ENCODE results near the gene GRP. TPM values are rescaled to one million over a fixed set of nuclear protein-coding genes. Genes with fewer than 3 reads are reported as not detected.

The GRP gene
- total RNA-seq, 1 donor from 2014 or later: not detected

DNA sequence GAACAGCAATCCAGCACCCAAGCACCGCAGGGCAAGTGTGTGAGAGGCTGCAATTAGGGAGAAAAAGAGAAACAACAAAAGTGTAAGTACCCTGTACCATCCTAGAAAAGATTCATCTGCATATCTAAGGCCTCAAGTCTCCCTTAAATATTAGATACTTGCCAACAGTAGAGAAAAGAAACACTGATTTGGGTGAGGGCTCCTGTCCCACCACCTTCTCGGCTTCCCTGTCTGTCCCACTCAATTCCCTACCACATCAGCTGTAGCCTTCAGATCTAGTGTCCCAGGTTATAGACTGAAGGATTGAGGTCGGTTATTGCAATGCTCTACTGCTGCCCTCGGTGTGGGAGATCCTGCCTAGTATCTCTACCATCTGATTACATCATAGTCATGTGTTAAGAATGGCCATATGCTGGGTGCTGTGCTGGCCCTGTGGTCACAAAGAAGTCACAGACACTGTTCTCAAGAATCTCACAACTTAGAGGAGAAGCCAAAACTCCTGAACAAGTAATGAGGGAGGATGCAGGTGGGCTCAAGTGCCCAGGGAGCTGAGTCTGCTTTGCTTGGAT lies 50.8 kb downstream of the GRP start:
- Mint-ChIP-seq H3K36me3 (ENCODE audit: low read depth) (no peaks in the 10 kb centered on the region), H3K27me3 (ENCODE audit: low read depth) (peaks cover 84% of the 10 kb centered on the region), H3K9me3 (ENCODE audit: low read depth) (no peaks in the 10 kb centered on the region), H3K4me3 (ENCODE audit: unreplicated experiment) (no peak overlapping the region), H3K27ac (ENCODE audit: unreplicated experiment) (no peak overlapping the region), H3K4me1 (ENCODE audit: low read depth) (peaks cover 30% of the 10 kb centered on the region)
- no peak for TF ChIP-seq CTCF (IDR thresholded peaks at IDR 0.05)
- no peak for DNase-seq (ENCODE audit: low spot score)

DNA sequence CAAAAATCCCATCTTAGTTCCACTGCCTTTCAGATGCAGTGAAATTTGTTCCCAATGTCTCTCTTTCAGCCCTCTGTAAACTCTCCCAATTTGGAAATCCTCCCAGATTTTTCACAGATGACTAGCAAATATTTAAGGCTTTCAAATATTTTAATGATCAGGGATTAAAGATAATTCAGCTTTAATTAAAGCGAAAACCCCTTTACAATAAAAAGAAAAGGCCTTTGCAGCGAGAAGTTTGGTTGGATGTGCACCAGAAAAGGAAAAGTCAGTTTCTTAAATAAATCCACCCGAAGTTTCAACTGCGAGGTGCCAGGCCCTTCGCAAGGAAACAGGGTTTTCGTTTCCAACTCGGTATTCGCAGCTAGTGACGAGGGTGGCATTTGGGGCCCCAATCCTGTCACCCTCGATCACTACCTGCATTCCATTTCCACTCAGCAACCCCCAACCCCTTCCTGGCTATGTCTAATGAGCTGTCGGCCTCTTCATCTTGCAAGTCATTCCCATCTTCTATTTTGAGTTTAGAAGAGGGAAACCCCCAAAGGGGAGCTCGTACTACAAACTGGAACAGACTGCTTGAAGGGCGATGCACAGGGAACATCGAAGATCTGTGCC lies 51.8 kb downstream of the GRP start:
- Mint-ChIP-seq H3K9me3 (ENCODE audit: low read depth) (no peaks in the 10 kb centered on the region), H3K27ac (ENCODE audit: unreplicated experiment) (no peak overlapping the region), H3K27me3 (ENCODE audit: low read depth) (peaks cover 84% of the 10 kb centered on the region), H3K36me3 (ENCODE audit: low read depth) (no peaks in the 10 kb centered on the region), H3K4me1 (ENCODE audit: low read depth) (peaks cover 30% of the 10 kb centered on the region), H3K4me3 (ENCODE audit: unreplicated experiment) (no peak overlapping the region)
- no peak for DNase-seq (ENCODE audit: low spot score)
- no peak for TF ChIP-seq CTCF (IDR thresholded peaks at IDR 0.05)

GRCh38 chr18:59272221-59272888 lies 52.4 kb downstream of the GRP start:
- H3K36me3 Mint-ChIP-seq (ENCODE audit: low read depth): no peaks in the 10 kb centered on the region
- H3K27ac Mint-ChIP-seq (ENCODE audit: unreplicated experiment): no peak overlapping the region
- H3K27me3 Mint-ChIP-seq (ENCODE audit: low read depth): peaks cover 84% of the 10 kb centered on the region
- peaks cover 27% of the 10 kb centered on the region for H3K4me1 Mint-ChIP-seq (ENCODE audit: low read depth)
- no peak for TF ChIP-seq CTCF (IDR thresholded peaks at IDR 0.05)
- no peaks in the 10 kb centered on the region for H3K9me3 Mint-ChIP-seq (ENCODE audit: low read depth)
- H3K4me3 Mint-ChIP-seq (ENCODE audit: unreplicated experiment): no peak overlapping the region
- DNase-seq (ENCODE audit: low spot score): no peak

DNA sequence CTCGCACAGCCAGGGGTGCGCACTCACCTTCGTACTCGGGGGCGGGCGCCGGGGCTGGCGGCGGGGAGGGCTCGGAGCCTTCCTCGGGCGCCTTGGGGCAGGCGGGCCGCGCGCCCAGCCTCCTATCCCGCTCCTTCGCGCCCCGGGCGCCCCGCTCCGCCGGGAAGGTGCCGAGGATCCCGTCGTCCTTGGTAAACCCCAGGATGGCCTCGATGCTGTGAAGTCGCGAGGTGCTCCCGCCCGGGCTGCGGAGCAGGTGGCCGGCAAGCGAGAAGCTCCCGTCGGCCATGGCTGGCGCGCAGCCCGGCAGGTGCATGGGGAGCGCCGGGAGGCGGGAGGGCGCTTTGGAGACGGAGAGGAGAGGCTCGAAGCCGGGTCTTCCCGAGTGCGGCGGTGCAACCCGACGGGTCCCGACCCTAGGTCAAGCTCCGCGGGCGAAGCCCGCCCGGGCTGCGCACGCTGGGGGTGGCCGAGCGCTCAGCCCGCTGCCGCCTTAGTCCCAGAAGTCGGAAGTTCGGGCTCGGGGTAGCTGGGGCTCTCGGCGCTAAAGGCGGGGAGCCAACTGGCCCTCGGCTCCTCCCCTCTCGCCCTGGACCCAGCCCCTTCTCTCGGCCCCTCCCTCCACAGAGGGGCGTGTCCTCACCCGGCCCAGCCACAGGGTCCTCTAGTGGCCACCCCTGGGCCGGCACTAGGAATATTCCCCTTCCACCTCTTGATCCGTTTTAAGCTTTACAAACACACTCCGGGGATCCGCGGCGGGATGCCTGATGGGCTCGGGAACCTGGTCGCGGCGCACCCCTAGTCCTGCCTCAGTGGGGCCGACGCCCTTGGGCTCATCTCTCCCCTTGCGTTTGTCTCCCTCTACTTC lies 53.2 kb downstream of the GRP start, which contains the start of gene RAX:
Gene RAX, minus strand, starts transcription at position 564 of the 868 bp plus-strand sequence. Its CDS starts 248 bp downstream, at position 316.
- Mint-ChIP-seq H3K4me1 (ENCODE audit: low read depth) (peaks cover 20% of the 10 kb centered on the region), H3K27me3 (ENCODE audit: low read depth) (peaks cover 82% of the 10 kb centered on the region), H3K9me3 (ENCODE audit: low read depth) (no peaks in the 10 kb centered on the region), H3K4me3 (ENCODE audit: unreplicated experiment) (no peak within 1 kb of the TSS), H3K36me3 (ENCODE audit: low read depth) (no peaks in the 10 kb centered on the region), H3K27ac (ENCODE audit: unreplicated experiment) (no peak within 1 kb of the TSS)
- DNase-seq (ENCODE audit: low spot score): no peak
- peak; percentile 45 for TF ChIP-seq CTCF (IDR thresholded peaks at IDR 0.05)

Measured in chondrocyte (in vitro differentiated cells).